Measurements from ENCODE around the gene LRRC8D. TPM values are rescaled to one million over a fixed set of nuclear protein-coding genes. Genes with fewer than 3 reads are reported as not detected.
"Not testable (repeated sequence)": the region's sequence is repeated elsewhere in the genome, so short reads cannot be mapped to it uniquely, and the experiment has no call there.

The LRRC8D gene
- total RNA-seq, 1 experiment from 2014 or later: 22.3 TPM

DNA sequence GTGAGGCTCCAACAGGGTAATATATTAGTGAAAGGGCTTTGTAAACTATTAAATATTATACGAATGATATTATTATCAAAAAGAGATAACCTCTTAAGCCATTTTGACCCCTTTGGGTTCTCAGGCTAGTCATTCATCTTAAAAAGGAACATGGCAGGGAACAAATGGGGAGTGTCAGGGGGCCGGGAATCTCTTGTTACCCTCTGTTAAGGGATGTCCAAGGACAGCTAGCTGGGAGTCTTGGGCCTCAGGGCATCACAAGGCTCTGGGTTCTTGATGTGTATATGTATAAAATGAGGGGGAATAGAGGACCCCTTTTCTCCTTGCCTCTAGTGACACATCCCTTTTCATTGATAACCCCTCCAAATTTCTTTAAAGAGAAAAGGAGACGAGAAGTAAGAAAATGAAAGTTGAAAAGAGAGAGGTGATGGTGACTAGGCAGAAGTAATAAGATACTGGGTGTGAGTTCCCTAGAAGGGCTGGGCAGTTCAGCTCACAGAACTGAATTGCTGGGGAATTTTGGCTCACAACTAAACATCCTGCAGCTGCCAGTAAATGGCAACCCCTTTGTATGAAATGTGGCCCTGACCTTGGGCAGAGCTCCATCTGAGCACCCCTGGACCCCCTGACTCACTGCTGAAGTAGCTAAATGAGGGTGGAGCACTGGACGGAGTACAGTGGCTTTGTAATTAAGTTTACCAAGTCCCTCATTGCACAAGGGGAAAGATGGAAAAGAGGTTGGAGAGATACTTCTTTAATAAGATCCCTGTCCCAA, 154.1 kb downstream of the LRRC8D start:
- Mint-ChIP-seq H3K9me3 (ENCODE audit: low read depth, unreplicated experiment) (no peaks in the 10 kb centered on the region), H3K4me1 (ENCODE audit: low read depth, unreplicated experiment) (peaks cover 13% of the 10 kb centered on the region), H3K27me3 (ENCODE audit: unreplicated experiment) (no peaks in the 10 kb centered on the region), H3K4me3 (ENCODE audit: low read depth, unreplicated experiment) (no peak overlapping the region), H3K27ac (ENCODE audit: unreplicated experiment) (no peak overlapping the region), H3K36me3 (ENCODE audit: insufficient read depth, unreplicated experiment) (no peaks in the 10 kb centered on the region)
- DNase-seq: no peak
- BruUV-seq (replicated peaks): no TSS peak
- CTCF ChIA-PET: interaction anchor here (0.9 kb wide), 1 partner anchor 194 kb away, joined by 3 read pairs; no protein-coding TSS in a partner anchor
- TF ChIP-seq, protein P1, sequence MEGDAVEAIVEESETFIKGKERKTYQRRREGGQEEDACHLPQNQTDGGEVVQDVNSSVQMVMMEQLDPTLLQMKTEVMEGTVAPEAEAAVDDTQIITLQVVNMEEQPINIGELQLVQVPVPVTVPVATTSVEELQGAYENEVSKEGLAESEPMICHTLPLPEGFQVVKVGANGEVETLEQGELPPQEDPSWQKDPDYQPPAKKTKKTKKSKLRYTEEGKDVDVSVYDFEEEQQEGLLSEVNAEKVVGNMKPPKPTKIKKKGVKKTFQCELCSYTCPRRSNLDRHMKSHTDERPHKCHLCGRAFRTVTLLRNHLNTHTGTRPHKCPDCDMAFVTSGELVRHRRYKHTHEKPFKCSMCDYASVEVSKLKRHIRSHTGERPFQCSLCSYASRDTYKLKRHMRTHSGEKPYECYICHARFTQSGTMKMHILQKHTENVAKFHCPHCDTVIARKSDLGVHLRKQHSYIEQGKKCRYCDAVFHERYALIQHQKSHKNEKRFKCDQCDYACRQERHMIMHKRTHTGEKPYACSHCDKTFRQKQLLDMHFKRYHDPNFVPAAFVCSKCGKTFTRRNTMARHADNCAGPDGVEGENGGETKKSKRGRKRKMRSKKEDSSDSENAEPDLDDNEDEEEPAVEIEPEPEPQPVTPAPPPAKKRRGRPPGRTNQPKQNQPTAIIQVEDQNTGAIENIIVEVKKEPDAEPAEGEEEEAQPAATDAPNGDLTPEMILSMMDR (IDR thresholded peaks at IDR 0.05; ENCODE audit: unreplicated experiment): no peak
- intact Hi-C loops (cut with micrococcal nuclease; ENCODE audit: unreplicated experiment): no loop called here

DNA sequence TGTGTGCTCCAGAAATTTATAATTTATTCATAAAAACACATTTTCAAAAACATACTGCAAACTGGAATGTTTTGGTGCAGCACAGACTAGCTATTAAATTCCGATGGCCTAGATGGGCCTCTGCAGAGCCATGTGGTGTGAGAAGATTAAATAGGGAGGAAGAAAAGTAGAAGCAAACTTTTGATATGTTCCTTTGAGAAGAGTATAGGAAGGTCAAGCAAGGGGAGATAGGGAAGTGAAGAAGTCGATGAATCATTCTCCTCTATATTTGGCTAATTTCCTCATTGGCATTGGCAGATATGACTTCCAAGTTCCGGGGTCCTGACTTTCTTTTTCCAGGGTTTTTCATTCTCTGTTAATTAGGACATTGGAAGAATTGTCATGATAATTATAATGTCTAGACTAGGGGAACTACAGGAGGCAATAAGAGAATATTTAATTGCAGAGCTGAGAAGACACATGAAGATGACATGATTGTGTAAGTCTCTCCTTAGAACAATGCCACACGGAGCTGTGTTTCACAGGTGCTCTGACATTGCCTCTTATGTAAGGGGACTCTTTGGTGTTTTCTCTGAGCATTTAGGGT, 154.8 kb downstream of the LRRC8D start:
- BruUV-seq (replicated peaks): no TSS peak
- TF ChIP-seq, protein P1 (IDR thresholded peaks at IDR 0.05; ENCODE audit: unreplicated experiment): no peak
- intact Hi-C loops (cut with micrococcal nuclease; ENCODE audit: unreplicated experiment): no loop called here
- Mint-ChIP-seq H3K4me3 (ENCODE audit: low read depth, unreplicated experiment) (no peak overlapping the region), H3K9me3 (ENCODE audit: low read depth, unreplicated experiment) (no peaks in the 10 kb centered on the region), H3K27ac (ENCODE audit: unreplicated experiment) (no peak overlapping the region), H3K36me3 (ENCODE audit: insufficient read depth, unreplicated experiment) (no peaks in the 10 kb centered on the region), H3K4me1 (ENCODE audit: low read depth, unreplicated experiment) (peaks cover 13% of the 10 kb centered on the region), H3K27me3 (ENCODE audit: unreplicated experiment) (no peaks in the 10 kb centered on the region)
- CTCF ChIA-PET: interaction anchor here (1.2 kb wide), 1 partner anchor 132 kb away, joined by 3 read pairs; no protein-coding TSS in a partner anchor
- no peak for DNase-seq

DNA sequence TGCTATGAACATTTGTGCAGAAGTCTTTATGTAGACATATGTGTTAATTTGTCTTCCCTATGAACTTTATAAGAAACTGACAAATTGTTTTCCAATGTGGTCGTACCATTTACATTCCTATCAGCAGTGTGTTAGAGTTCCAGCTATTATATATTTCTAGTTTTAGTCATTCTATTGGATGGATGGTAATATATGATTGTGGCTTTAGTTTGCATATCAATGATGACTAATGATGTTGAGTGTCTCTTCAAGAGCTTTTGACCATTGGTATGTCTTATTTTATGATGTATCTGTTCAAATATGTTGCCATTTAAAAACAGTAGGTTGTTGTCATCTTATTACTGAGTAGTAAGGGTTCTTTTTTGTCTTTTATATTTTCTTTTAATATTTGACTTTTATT, 157.9 kb downstream of the LRRC8D start:
- BruUV-seq (replicated peaks): no TSS peak
- DNase-seq: no peak
- Mint-ChIP-seq H3K36me3 (ENCODE audit: insufficient read depth, unreplicated experiment) (no peaks in the 10 kb centered on the region), H3K27me3 (ENCODE audit: unreplicated experiment) (no peaks in the 10 kb centered on the region), H3K27ac (ENCODE audit: unreplicated experiment) (no peak overlapping the region), H3K4me3 (ENCODE audit: low read depth, unreplicated experiment) (no peak overlapping the region), H3K4me1 (ENCODE audit: low read depth, unreplicated experiment) (peaks cover 13% of the 10 kb centered on the region), H3K9me3 (ENCODE audit: low read depth, unreplicated experiment) (no peaks in the 10 kb centered on the region)
- CTCF ChIA-PET: no interaction called here
- intact Hi-C loops (cut with micrococcal nuclease; ENCODE audit: unreplicated experiment): no loop called here
- TF ChIP-seq, protein P1 (IDR thresholded peaks at IDR 0.05; ENCODE audit: unreplicated experiment): no peak

DNA sequence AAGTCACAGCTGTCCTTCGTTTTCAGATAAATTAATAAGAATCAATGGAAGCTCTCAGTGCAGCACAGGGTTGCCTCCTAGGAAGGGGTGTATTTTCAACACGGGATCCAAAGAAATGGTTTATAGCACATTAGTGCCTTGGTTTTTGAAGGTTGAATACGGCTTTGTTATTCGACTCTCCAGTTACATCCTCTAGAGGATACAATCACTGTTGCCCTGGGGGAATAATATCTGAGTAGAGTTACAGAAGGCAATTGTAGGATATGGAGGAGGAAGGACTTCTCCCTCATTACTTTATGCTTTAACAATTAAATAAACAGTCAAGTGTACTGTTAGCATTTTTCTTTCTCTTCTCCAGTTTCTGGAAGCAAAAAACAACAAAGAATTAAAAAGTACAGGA, 159.8 kb downstream of the LRRC8D start:
- no TSS peak for BruUV-seq (replicated peaks)
- H3K4me1 Mint-ChIP-seq (ENCODE audit: low read depth, unreplicated experiment): peaks cover 3% of the 10 kb centered on the region
- CTCF ChIA-PET: no interaction called here
- TF ChIP-seq, protein P1 (IDR thresholded peaks at IDR 0.05; ENCODE audit: unreplicated experiment): no peak
- no peaks in the 10 kb centered on the region for H3K27me3 Mint-ChIP-seq (ENCODE audit: unreplicated experiment)
- intact Hi-C loops (cut with micrococcal nuclease; ENCODE audit: unreplicated experiment): loop anchor here (10.0 kb wide), 1 partner anchor 496 kb away; no protein-coding TSS in a partner anchor
- H3K4me3 Mint-ChIP-seq (ENCODE audit: low read depth, unreplicated experiment): no peak overlapping the region
- no peaks in the 10 kb centered on the region for H3K36me3 Mint-ChIP-seq (ENCODE audit: insufficient read depth, unreplicated experiment)
- no peak overlapping the region for H3K27ac Mint-ChIP-seq (ENCODE audit: unreplicated experiment)
- DNase-seq: no peak
- no peaks in the 10 kb centered on the region for H3K9me3 Mint-ChIP-seq (ENCODE audit: low read depth, unreplicated experiment)

DNA sequence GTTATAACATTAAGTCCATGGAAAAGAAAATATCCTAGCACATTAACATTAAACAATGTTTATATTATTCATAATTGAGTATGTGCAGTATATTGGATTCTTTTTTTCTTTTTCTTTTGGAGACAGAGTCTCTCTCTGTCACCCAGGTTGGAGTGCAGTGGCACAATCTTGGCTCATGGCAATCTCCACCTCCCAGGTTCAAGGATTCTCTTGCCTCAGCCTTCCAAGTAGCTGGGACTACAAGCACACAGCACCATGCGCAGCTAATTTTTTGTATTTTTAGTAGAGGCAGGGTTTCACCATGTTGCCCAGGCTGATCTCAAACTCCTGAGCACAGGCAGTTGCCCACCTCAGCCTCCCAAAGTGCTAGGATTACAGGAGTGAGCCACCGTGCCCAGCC, 162.0 kb downstream of the LRRC8D start:
- H3K9me3 Mint-ChIP-seq (ENCODE audit: low read depth, unreplicated experiment); H3K36me3 Mint-ChIP-seq (ENCODE audit: insufficient read depth, unreplicated experiment); H3K4me3 Mint-ChIP-seq (ENCODE audit: low read depth, unreplicated experiment); BruUV-seq (replicated peaks); DNase-seq; H3K4me1 Mint-ChIP-seq (ENCODE audit: low read depth, unreplicated experiment); CTCF ChIA-PET; H3K27me3 Mint-ChIP-seq (ENCODE audit: unreplicated experiment); H3K27ac Mint-ChIP-seq (ENCODE audit: unreplicated experiment): not testable (repeated sequence)
- intact Hi-C loops (cut with micrococcal nuclease; ENCODE audit: unreplicated experiment): loop anchor here (10.0 kb wide), 1 partner anchor 498 kb away; no protein-coding TSS in a partner anchor

DNA sequence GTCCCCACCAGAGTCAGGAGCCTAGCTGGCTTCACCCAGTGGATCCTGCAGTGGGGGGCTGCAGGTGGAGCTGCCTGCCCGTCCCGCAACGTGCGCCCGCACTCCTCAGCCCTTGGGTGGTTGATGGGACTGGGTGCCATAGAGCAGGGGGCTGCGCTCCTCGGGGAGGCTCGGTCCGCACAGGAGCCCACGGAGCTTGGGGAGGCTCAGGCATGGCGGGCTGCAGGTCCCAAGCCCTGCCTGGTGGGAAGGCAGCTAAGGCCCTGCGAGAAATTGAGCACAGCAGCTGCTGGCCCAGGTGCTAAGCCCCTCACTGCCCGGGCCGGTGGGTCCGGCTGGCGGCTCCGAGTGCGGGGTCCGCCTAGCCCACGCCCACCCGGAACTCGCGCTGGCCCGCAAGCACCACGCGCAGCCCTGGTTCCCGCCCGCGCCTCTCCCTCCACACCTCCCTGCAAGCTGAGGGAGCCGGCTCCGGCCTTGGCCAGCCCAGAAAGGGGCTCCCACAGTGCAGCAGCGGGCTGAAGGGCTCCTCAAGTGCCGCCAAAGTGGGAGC, 163.8 kb downstream of the LRRC8D start:
- H3K4me3 Mint-ChIP-seq (ENCODE audit: low read depth, unreplicated experiment); DNase-seq; H3K27me3 Mint-ChIP-seq (ENCODE audit: unreplicated experiment); H3K9me3 Mint-ChIP-seq (ENCODE audit: low read depth, unreplicated experiment); H3K27ac Mint-ChIP-seq (ENCODE audit: unreplicated experiment); BruUV-seq (replicated peaks); CTCF ChIA-PET; H3K36me3 Mint-ChIP-seq (ENCODE audit: insufficient read depth, unreplicated experiment); H3K4me1 Mint-ChIP-seq (ENCODE audit: low read depth, unreplicated experiment): not testable (repeated sequence)
- intact Hi-C loops (cut with micrococcal nuclease; ENCODE audit: unreplicated experiment): loop anchor here (10.0 kb wide), 1 partner anchor 500 kb away; no protein-coding TSS in a partner anchor

Measured in Calu3 (cell line).